ENCODE measurements around the gene SLC45A1.

SLC45A1 gene

GRCh38 chr1:8384577-8384976 lies 66.7 kb downstream of the SLC45A1 start:
- no peak for DNase-seq (ENCODE audit: low read depth in 2 of 2)

- no peak for DNase-seq (ENCODE audit: low read depth in 2 of 2)
These were observed 68.3 kb downstream of the SLC45A1 start for GRCh38 chr1:8386247-8386646.

- no peak for DNase-seq (ENCODE audit: low read depth in 2 of 2)
These were observed 71.0 kb downstream of the SLC45A1 start for GRCh38 chr1:8388732-8389562.

- DNase-seq (ENCODE audit: low read depth in 2 of 2): peak in 1 of 2 donors; percentile 13
These were observed 72.1 kb downstream of the SLC45A1 start for GRCh38 chr1:8389958-8390535.

- DNase-seq (ENCODE audit: low read depth in 2 of 2): no peak
These were observed 72.8 kb downstream of the SLC45A1 start for GRCh38 chr1:8390707-8391106.

- DNase-seq (ENCODE audit: low read depth in 2 of 2): no peak
These were observed 74.6 kb downstream of the SLC45A1 start for GRCh38 chr1:8392522-8392921.
